CD4-positive, alpha-beta T cell treated with Interleukin-6 at 100 ng/mL for 8 hours (primary cell): ENCODE data around the gene NCKAP5.

Experiments
- DNase-seq: peaks from one replicate; pipeline ENCODE4 v3.0.0-alpha.2; 2020; ENCODE audit warnings: mixed read lengths, low spot score

The NCKAP5 gene

GRCh38 chr2:133204421-133204820 lies 363.8 kb downstream of the NCKAP5 start:
- DNase-seq, result no peak

DNA sequence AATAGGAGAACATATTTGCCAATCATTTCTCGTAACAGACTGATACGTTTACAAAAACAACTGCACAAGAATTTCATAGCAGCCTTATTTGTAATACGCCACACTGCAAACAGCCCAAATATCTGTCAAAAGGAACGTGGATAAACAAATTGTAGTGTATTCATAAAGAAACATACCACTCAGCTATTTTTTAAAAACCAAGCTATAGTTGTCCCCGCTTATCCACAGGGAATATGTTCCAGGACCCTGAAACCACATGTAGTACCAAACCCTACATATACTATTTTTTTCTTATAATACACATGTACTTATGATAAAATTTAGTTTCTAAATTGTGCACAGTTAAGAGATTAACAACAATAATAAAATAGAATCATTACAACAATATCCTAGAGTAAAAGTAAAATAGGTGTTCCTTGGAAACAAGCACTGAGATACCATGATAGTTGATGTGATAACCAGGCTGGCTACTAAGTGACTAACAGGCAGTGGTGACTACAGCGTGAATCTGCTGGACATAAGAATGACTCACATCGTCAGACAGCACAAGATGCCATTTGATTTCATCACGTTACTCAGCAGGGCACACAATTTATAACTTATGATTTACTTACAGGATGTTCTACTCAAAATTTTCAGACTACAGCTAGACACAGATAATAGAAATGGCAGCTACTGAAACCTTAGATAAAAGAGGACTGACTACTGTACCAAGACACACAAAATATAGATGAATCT lies 367.4 kb downstream of the NCKAP5 start:
- no peak for DNase-seq

DNA sequence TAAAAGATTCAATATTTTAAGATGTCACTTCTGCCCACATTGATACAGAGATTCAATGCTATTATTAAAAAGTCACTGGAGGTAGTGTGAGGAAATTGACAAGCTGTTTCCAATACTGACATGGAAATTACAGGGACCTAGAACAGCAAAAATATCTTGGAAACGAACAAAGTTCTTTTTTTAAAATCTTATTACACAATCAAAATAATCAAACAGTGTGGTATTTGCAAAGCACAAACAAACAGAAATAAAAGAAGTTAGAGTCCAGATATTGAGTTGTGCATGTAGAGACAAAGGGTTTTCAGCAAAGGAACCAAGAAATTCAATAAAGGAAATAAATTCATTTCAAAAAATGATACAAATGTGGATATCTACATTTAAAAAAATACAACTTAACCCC lies 369.6 kb downstream of the NCKAP5 start:
- no peak for DNase-seq

GRCh38 chr2:133197156-133197555 lies 371.1 kb downstream of the NCKAP5 start:
- no peak for DNase-seq

DNA sequence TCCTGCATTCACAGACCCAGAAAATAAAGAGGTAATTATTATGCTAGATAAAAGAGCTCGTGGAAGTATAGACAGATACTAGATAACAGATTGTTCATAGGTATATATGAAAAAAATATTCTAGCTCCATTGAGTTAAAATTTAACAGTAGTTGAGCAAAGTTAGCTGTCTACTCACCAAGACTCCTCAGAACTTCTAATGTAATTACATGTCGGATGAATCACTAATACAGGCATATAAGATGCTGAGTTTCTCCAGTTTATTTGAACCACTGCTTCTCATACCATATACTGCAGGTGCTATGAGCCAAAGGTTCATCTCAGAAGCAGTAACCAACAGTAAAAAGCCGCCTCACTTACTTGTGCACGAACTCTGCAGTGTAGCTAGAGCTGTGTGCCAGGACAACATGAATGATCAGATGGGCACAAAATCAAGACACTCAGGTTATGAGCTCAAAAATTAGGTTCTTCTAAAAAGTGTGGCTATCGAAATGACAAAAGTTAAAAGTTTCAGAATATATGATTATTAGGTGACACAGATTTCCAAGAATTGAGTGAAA lies 373.4 kb downstream of the NCKAP5 start:
- DNase-seq, result no peak

DNA sequence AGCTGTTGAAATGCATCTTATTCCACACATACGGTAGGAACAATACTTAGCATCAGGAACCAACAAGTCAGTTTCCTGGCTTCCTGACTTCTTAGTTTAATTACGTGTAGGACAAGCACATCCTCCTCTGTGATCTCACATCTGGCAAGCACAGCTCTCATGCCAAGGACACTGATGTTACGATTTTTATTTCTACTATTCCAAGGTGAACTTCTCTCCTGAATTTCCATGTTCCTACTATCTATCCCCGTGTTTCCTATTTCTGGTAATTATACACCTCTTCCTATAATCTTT lies 374.0 kb downstream of the NCKAP5 start:
- DNase-seq, result no peak

DNA sequence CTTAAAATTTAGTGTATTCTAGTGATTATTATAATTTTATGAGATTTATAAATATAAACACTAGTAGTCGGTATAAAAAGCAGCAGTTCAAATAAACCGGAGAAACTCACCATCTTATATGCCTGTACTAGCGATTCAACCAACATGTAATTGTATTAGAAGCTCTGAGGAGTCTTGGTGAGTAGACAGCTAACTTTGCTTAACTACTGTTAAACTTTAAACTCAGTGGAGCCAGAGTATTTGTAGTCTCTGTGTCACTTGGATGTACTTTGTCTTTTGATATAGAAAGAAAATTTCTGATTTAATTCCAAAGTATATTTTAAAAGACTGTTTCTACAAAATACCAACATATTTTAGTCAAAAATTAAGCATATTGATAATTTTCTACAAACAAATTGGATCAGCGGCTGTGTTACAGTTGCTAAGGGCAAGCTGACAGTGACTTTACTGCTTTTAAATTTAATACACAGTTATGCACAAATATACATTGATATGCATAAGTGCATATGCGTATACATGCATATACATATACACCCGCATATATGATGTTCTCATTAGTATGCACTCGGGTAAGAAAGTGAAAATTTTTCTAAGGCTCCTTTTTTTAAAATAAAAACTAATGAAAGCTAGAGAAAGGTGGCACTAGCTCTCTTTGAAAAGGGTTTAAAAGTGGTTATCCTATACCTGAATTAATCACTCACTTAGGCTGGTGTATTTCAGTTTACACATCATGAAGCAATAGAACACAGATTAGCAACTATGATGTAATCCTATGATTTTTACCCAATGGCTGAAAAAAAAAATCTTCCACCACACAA lies 374.5 kb downstream of the NCKAP5 start:
- DNase-seq, result no peak

- DNase-seq, result no peak
These were observed 376.2 kb downstream of the NCKAP5 start for GRCh38 chr2:133192028-133192427.

DNA sequence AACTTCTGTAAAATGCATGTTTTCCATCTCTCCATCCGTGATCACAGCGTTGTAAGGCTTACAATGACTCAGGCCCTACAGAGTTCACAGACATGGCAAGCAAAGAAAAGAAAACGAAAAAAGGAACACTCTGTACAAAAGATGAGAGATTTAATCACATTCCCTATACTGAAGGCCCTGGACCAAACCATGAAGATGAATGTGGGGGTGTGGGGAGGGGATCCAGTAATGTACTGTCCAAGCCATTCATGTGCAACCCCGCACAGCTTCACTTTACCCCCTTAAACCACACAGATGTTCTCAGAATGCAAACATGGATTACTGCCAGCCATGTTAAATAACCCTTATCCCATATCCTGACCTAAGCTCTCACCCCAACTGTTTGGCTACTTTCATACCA lies 391.1 kb downstream of the NCKAP5 start:
- DNase-seq, result no peak

DNA sequence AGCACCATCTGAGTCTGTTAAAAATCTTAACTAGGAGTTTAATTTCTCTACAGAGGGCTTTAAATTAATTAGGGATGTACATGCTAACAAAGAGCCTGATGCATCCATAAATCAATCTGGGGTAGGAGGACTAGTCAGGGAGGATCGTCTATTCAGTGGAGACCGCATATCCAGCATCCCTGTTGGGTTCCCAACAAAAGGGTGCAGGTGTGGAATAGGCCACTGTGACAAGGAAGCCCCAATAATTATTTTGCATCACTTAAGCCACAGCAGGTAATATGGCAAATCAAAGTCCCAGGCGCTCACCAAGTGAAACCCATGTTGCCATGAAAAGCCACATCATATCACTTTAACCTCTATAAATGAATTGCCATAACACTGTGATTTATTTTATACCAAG lies 392.3 kb downstream of the NCKAP5 start:
- DNase-seq, result no peak

DNA sequence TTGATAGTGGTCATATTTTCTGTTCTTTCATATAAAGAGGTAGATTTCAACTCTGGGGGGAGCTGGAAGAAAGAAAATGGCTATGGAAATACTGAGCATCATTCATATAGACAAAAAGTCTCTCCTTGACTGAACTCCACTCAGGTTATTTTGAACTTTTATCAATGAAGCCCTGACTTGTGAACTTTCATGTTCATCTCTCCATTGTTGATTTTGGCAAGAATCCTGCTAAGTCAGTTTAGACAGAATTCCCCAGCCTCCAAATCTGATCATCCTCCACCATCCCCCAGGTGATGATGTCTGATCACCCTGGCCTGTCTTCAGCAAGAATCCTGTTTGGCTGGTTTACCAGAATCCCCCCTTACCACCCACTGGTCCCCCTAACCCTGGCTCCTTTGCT lies 395.0 kb downstream of the NCKAP5 start:
- DNase-seq, result no peak

DNA sequence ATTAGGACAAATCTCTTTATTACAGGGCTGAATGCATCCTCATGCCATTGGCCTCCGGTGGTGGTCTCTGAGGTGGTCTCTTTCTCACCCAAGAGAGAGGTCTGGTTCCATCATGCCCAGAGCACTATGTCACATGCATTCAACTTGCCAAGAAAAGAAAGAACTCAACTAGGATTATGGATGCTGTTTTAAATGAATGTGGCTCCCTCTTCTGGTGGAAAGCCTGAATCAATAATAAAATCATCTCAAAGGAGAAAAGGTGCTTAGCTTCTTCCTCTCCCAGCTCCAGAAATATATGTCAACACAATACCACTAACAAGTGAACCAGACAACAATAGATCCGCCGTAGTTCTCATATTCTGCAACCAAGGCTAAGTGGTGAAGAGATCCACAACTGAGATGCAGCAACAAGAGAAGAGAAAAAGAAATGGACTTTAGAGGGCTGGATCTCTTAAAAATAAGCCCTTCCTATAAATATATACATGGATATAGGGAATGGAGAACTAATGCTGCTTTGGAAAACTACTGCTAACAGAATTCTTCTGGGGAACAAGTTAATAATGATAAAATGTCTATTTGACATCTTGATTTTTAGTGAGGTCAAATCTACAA lies 396.8 kb downstream of the NCKAP5 start:
- DNase-seq, result no peak

GRCh38 chr2:133169274-133169912 lies 398.9 kb downstream of the NCKAP5 start:
- DNase-seq, result no peak

GRCh38 chr2:133167990-133168389 lies 400.3 kb downstream of the NCKAP5 start:
- no peak for DNase-seq

GRCh38 chr2:133167223-133167622 lies 401.0 kb downstream of the NCKAP5 start:
- DNase-seq, result no peak

DNA sequence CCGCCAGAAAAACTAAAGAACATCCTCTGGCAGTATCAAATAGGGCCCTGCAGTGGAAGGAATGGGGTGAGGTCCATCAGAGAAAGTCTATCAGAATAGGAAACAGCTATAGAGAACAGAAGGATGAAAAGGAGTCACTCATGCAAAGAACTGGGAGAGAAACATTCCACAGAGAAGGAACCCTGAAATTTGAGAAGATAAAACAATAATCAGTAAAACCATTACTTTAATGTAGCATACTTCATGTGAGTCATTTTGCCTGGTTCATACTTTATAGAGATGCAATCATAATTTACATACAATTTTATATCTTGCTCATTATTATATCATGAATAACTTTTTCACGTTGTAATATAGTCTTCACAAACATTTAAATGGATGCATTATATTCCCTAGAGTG lies 402.2 kb downstream of the NCKAP5 start:
- no peak for DNase-seq

DNA sequence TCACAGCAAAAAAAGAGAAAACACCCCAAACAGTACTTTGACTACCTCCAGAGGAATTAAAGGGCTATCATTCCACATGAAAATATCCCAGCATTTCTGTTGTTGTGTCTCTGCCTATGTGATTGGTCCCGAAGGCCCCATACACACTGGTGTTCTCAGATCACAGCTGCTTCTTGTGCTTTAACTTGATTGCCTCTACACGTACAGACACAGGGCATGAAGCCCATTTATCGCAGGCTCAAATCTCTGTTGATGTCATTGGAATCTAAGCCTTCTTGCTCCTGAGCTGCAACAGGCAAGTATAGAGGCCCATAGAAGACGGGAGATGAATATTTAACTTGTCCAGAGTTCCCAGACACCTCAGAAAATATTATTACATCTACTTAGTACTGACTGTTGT lies 405.2 kb downstream of the NCKAP5 start:
- DNase-seq, result no peak

DNA sequence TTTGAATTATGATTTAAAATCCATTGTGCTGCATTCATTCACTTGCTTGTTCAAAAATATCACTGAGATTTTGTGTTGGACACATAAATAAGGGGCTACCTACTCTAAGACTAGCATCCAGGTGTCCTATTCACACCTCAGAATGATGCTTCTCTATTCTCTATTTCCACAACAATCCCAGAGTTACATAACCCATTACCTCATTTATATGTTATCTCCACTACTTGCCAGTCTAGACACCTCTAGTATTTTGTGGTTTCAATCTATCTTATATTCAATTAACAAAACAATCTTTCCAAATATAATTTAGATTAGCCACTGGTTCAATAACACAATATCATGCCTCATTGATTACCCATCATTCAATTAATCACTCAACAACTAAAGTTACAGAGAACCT lies 409.8 kb downstream of the NCKAP5 start:
- no peak for DNase-seq

DNA sequence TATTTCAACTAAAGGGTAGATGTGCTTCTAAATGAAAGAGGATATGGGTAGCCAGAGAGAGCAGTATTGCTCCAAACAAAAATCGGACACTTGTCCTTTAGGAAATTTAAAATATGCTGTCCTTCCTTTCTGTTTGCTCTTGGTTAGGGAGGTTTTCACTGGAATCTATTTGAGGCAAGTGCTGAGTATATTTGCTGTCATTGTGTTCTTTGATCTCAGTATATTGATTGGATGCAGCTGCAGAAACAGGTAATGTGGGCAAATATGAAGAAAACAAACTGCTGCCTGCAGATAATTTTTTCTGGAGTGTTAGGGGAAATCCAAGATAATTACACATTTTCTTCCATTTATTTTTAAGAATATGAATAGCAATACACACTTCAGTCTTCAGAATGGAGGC lies 410.2 kb downstream of the NCKAP5 start:
- DNase-seq, result no peak

- no peak for DNase-seq
These were observed 411.1 kb downstream of the NCKAP5 start for GRCh38 chr2:133157141-133157540.

DNA sequence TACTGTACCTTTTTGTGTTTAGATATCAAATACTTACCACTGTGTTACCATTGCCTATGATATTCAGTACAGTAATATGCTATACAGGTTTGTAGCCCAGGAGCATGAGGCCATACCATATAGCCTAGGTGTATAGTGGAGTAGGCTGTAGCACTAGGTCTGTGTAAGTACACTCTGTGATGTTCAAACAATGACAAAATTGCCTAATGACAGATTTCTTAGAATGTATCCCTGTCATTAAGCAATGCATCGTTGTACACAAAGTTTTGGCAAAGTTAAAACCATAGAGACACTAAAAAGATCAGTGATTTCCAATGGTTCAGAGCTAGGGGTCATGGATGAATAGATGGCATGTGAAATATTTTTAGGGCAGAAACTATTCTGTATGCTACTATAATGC lies 415.5 kb downstream of the NCKAP5 start:
- no peak for DNase-seq

- no peak for DNase-seq
These were observed 420.1 kb downstream of the NCKAP5 start for GRCh38 chr2:133148187-133148586.

- DNase-seq, result no peak
These were observed 421.4 kb downstream of the NCKAP5 start for GRCh38 chr2:133146893-133147292.
